ENCODE measurements around the gene GYS2. TPM values are rescaled to one million over a fixed set of nuclear protein-coding genes. Genes with fewer than 3 reads are reported as not detected.
A peak's percentile ranks its signal among the peaks of the same experiment; 100 is the strongest.

The GYS2 gene
- total and polyA plus RNA-seq, 9 of the 15 experiments (the other 6 are each of a cell fraction or from before 2014, with no cell fraction given), result not detected

- TF ChIP-seq, protein P1, sequence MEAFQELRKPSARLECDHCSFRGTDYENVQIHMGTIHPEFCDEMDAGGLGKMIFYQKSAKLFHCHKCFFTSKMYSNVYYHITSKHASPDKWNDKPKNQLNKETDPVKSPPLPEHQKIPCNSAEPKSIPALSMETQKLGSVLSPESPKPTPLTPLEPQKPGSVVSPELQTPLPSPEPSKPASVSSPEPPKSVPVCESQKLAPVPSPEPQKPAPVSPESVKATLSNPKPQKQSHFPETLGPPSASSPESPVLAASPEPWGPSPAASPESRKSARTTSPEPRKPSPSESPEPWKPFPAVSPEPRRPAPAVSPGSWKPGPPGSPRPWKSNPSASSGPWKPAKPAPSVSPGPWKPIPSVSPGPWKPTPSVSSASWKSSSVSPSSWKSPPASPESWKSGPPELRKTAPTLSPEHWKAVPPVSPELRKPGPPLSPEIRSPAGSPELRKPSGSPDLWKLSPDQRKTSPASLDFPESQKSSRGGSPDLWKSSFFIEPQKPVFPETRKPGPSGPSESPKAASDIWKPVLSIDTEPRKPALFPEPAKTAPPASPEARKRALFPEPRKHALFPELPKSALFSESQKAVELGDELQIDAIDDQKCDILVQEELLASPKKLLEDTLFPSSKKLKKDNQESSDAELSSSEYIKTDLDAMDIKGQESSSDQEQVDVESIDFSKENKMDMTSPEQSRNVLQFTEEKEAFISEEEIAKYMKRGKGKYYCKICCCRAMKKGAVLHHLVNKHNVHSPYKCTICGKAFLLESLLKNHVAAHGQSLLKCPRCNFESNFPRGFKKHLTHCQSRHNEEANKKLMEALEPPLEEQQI (IDR thresholded peaks at IDR 0.05), result no peak
- TF ChIP-seq POLR2A (conservative IDR thresholded peaks at IDR 0.05) (peak; percentile 63), ZNF551 (CRISPR knock-in tag; IDR thresholded peaks at IDR 0.05) (no peak), BDP1 (IDR thresholded peaks at IDR 0.05; ENCODE audit: insufficient read depth, insufficient read length) (no peak), POLR2B (IDR thresholded peaks at IDR 0.05; ENCODE audit: low read depth, partially characterized antibody) (peak; percentile 36), SUPT5H (IDR thresholded peaks at IDR 0.05) (peak; percentile 49; the same call in 1 of the 2 replicates)
Observed at GRCh38 chr12:21634245-21634644, 29.6 kb upstream of the GYS2 start (continued).

- Histone ChIP-seq H3K27me3 (ENCODE audit: control insufficient read depth in 2 of 2, insufficient read depth in 2 of 2, low read length in 2 of 2) (no peaks in the 10 kb centered on the region), H3K9ac (ENCODE audit: insufficient read depth in 1 of 2, low read depth in 2 of 2, low read length in 2 of 2) (no peak overlapping the region), H2AFZ (ENCODE audit: low read depth, low read length) (no peak overlapping the region), H4K20me1 (replicated peaks; ENCODE audit: control insufficient read depth, insufficient read depth, low read length) (no peaks in the 10 kb centered on the region), H3K9me1 (ENCODE audit: control insufficient read depth, insufficient read depth, low read length) (no peaks in the 10 kb centered on the region), H3K4me1 (replicated peaks in 1 of 2; ENCODE audit: control insufficient read depth in 2 of 2, insufficient read depth in 2 of 2, low read length in 2 of 2) (no peaks in the 10 kb centered on the region), H3K4me2 (ENCODE audit: insufficient read depth, low read length) (no peak overlapping the region), H3K4me3 (no peak overlapping the region), H3K36me3 (ENCODE audit: control insufficient read depth, insufficient read depth, low read length) (peaks cover 18% of the 10 kb centered on the region), H3K9me3 (replicated peaks; ENCODE audit: control insufficient read depth, insufficient read depth, low read depth, low read length) (no peaks in the 10 kb centered on the region), H3K27ac (ENCODE audit: extremely low read depth, low read depth, low read length) (no peak overlapping the region), H3K79me2 (ENCODE audit: control insufficient read depth, insufficient read depth, low read length) (no peaks in the 10 kb centered on the region)
- WGBS (ENCODE audit: insufficient coverage, low coverage, missing lambda C conversion rate), result 20% methylated on average over 2 of the region's 2 CpGs
- BruUV-seq (replicated peaks), result no TSS peak
- FAIRE-seq, result no peak
- ATAC-seq, result no peak
- no peak for DNase-seq (ENCODE audit: extremely low read depth in 1 of 4, low spot score in 3 of 4)
- ChIA-PET POLR2A (no interaction called here), CTCF (ENCODE audit: low intra/inter-chr PET ratio) (no interaction called here)
- in situ Hi-C loops (cut with MboI), result no loop called here
- intact Hi-C loops (cut with micrococcal nuclease), result no loop called here
- TF ChIP-seq FOXK2 (conservative IDR thresholded peaks at IDR 0.05 in 1 of 2, IDR thresholded peaks at IDR 0.05 in 1 of 2; ENCODE audit: low read depth in 2 of 2) (no peak), ZNF512 (tag; IDR thresholded peaks at IDR 0.05) (no peak), ETS2 (tag; IDR thresholded peaks at IDR 0.05; ENCODE audit: borderline replicate concordance, poor library complexity, severe bottlenecking) (no peak), NEUROD1 (IDR thresholded peaks at IDR 0.05; ENCODE audit: borderline replicate concordance, low read depth, low read length, partially characterized antibody) (no peak), ZFP91 (CRISPR knock-in tag; IDR thresholded peaks at IDR 0.05) (no peak), SMARCA5 (IDR thresholded peaks at IDR 0.05) (no peak), PTRF (tag; IDR thresholded peaks at IDR 0.05) (no peak), CHD1 (IDR thresholded peaks at IDR 0.05; ENCODE audit: low read length) (no peak)
Observed at GRCh38 chr12:21631367-21631766, 26.7 kb upstream of the GYS2 start.

All from K562 (cell line).